KMS-11 (cell line): Measurements from ENCODE around the gene FSIP2.

Source experiments
- H2AFZ ChIP-seq: fragments of 200-600 bp; sonication (generic); 2 replicates; pipeline ENCODE4 v1.6.1; 2016; ENCODE audit warnings: antibody characterized with exemption, mixed run types, low read depth
- H3K27ac ChIP-seq: fragments of 200-600 bp; sonication (generic); 2 replicates; pipeline ENCODE4 v1.6.1; 2016; ENCODE audit warnings: mild to moderate bottlenecking, mixed run types
- H3K27me3 ChIP-seq: fragments of 200-600 bp; sonication (generic); 2 replicates; pipeline ENCODE4 v1.6.1; 2017; ENCODE audit warnings: mild to moderate bottlenecking, low read depth, mixed run types, moderate library complexity; ENCODE audit not compliant: insufficient read depth
- H3K36me3 ChIP-seq: fragments of 200-600 bp; sonication (generic); 2 replicates; pipeline ENCODE4 v1.6.1; 2017; ENCODE audit warnings: mild to moderate bottlenecking, mixed run types; ENCODE audit not compliant: insufficient read depth
- H3K4me1 ChIP-seq: fragments of 200-600 bp; sonication (generic); 2 replicates; pipeline ENCODE4 v1.6.1; 2016; ENCODE audit warnings: mild to moderate bottlenecking, low read depth, mixed run types; ENCODE audit not compliant: poor library complexity, severe bottlenecking
- H3K4me2 ChIP-seq: fragments of 200-600 bp; sonication (generic); 2 replicates; pipeline ENCODE4 v1.7.0; 2016; ENCODE audit warnings: mild to moderate bottlenecking, mixed run types
- H3K4me3 ChIP-seq: fragments of 200-600 bp; sonication (generic); IDR thresholded peaks from 2 replicates; pipeline ENCODE4 v1.6.1; 2017; ENCODE audit warnings: low read depth, low read length, mixed read lengths; ENCODE audit not compliant: insufficient read depth
- H3K79me2 ChIP-seq: fragments of 200-600 bp; sonication (generic); 2 replicates; pipeline ENCODE4 v1.6.1; 2016; ENCODE audit warnings: low read depth, mixed run types; ENCODE audit not compliant: insufficient read depth
- H3K9ac ChIP-seq: fragments of 200-600 bp; sonication (generic); 2 replicates; pipeline ENCODE4 v1.6.1; 2016; ENCODE audit warnings: mild to moderate bottlenecking, mixed run types
- H4K20me1 ChIP-seq: fragments of 200-600 bp; sonication (generic); 2 replicates; pipeline ENCODE4 v1.6.1; 2016; ENCODE audit warnings: mild to moderate bottlenecking, mixed run types; ENCODE audit not compliant: insufficient read depth
- TF ChIP-seq, protein P1 (sequence below): fragments of 200-600 bp; sonication (generic); conservative IDR thresholded peaks from 2 replicates; pipeline ENCODE4 v1.6.1; 2017; ENCODE audit warnings: low read depth, mild to moderate bottlenecking, antibody characterized with exemption, low read length, moderate library complexity, mixed read lengths

Gene FSIP2, protein sequence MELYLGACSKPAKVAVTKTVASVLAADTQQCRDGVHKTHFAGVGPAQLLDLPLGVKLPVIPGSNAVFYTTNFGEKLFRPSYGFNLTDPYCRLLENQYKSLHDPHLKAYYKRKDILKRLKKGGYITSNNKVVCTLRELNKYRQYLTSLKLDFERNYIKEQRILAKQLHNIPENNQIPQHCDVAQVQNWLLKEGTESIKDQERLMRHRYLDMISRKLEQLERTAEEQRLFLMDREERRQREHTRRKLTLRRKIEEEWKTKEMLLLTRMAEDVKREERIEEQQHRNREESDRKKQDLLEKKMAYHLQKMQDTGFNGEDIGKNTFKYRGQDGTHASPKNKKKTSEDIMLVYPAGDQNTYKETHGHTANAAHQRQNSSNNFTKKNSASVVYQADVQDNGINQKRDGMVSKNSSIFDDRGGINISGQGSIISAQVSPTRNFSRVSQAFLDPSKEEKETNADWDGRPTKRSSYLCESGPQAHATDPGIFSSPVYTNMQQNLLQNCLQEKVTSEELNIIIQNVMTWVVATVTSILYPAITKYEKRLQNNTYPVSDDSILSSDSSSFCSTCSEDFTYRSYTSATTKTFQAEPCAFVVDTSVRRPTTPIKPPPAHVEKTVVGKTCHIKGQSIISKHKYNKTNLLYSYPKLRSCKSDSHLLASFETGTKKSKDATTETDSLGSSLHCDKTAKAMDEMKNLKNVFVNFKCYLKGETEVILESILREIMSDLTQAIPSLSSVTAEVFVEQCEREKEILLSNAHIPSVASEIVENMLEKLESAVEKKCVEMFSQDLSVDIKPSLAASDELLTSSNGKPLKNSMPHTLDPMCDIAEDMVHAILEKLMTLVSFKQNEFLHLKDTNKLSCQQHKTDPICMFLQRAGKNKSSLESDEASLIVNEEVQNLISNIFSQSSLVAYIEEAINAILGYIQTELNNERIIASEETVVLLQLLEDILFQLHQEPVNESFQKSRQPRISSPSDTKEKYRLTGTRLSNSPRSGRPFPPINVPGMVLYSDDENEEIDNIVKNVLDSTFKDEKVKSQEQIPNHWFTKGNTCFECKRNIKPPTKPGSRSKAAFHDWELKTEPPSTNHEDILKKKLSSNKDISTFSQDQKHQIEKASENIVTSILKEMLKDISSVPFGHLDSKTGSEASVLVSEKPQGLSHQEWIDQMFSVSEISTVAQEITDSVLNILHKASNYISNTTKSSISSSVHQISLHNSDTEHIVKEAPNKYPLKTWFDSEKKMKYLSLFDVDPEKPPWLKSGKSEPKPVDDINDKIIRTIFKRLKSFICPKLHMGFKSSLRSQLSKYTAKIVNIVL (N-terminal part only)

DNA sequence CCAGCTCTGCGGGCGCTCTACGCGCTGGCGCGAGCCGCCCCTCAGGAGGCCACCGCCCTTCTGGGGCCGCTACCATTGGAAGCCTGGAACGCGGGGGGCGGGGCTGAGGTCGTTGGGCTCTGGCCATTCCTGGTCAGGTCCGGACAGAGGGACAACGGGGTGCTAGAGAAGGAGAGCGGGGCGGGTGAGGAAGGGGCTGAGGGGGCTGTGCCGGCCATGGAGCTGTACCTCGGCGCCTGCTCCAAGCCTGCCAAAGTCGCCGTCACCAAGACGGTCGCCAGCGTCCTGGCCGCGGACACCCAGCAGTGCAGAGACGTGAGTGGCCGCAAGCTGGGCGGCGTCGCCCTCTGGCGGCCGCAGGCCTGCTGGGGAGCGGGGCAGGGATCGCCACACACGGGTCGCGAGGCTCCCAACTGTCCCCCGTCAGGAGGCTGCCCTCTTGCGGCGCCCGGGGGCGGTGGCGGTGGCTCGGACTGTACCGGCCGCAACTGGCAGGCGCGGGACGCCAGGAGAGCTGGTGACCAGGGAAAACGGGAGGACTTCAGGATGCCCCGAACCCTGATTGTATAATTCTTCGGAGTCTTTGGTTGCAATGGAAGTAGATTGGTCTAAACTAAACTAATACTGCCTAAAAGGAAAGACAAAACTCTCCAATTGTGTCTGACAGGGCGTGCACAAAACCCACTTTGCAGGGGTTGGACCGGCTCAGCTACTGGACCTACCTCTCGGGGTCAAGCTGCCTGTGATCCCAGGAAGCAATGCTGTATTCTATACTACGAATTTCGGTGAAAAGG, at the start of gene FSIP2:
Gene FSIP2 (plus strand): TSS at position 126 of the 794 bp plus-strand sequence. CDS start 91 bp downstream, at position 217.
- Histone ChIP-seq H4K20me1 (no peaks in the 10 kb centered on the region), H3K4me3 (no peak within 1 kb of the TSS), H3K36me3 (no peaks in the 10 kb centered on the region), H2AFZ (no peak within 1 kb of the TSS), H3K27ac (no peak within 1 kb of the TSS), H3K27me3 (no peaks in the 10 kb centered on the region), H3K4me1 (no peaks in the 10 kb centered on the region), H3K4me2 (no peak within 1 kb of the TSS), H3K9ac (no peak within 1 kb of the TSS), H3K79me2 (no peaks in the 10 kb centered on the region)
- TF ChIP-seq, protein P1, sequence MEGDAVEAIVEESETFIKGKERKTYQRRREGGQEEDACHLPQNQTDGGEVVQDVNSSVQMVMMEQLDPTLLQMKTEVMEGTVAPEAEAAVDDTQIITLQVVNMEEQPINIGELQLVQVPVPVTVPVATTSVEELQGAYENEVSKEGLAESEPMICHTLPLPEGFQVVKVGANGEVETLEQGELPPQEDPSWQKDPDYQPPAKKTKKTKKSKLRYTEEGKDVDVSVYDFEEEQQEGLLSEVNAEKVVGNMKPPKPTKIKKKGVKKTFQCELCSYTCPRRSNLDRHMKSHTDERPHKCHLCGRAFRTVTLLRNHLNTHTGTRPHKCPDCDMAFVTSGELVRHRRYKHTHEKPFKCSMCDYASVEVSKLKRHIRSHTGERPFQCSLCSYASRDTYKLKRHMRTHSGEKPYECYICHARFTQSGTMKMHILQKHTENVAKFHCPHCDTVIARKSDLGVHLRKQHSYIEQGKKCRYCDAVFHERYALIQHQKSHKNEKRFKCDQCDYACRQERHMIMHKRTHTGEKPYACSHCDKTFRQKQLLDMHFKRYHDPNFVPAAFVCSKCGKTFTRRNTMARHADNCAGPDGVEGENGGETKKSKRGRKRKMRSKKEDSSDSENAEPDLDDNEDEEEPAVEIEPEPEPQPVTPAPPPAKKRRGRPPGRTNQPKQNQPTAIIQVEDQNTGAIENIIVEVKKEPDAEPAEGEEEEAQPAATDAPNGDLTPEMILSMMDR = no peak

DNA sequence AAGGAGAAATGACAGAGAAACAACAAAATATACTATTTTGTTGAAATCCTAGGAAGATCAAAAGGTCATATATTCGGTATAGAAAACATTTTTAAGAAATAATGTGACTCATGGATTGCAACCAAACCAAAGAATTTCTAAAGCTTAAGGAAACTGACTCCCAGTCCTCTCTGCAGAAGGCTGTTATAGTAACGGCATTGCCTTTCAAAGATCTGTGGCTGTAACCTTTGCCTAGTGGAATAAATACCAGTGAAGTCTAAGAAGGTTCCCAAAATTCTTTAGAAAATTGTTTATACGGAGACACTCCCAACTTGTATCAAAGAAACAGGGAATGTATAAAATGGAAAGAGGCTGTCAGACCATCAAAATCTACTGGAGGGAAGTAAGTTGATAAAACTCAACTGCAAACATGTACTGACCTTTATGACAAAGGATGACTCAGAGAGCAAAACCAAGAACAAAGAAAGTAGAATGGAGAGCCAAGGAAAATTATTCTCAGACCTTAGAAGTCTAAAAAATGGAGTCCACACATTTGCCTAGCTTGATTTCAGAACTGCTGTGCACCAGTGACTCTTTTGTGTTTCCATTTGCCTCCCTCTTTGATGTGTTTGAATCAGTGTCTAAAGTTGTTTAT, 48.6 kb upstream of the FSIP2 start:
- TF ChIP-seq, protein P1 = no peak
- Histone ChIP-seq H4K20me1 (no peaks in the 10 kb centered on the region), H3K27me3 (no peaks in the 10 kb centered on the region), H3K4me3 (no peak overlapping the region), H3K4me1 (no peaks in the 10 kb centered on the region), H3K79me2 (no peaks in the 10 kb centered on the region), H3K36me3 (no peaks in the 10 kb centered on the region), H3K27ac (no peak overlapping the region), H3K9ac (no peak overlapping the region), H2AFZ (no peak overlapping the region), H3K4me2 (no peak overlapping the region)

DNA sequence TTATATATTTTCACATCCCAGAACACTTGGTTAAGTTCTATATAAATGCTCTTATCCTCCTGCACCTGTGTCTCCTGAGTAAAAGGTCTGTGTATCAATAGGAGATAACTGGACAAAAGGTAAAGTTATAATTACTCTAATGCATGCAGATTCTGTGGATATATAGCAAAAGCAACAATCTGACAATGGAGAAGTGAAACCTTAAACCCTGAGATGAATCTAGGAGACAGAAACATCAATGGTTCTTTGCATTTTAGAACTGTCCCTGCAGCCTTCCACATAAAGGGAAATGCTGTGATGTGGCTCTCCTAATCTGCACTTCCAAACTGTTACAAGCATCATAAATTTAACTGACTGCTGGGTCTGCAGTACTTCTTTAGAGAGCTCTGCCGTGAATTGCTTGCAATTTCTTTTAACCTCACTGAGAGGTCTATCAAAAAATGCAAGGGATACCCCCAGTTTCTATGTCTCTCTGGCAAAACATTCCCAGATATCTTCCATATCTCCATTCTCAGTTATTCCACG, 42.8 kb upstream of the FSIP2 start:
- Histone ChIP-seq H3K4me3 (no peak overlapping the region), H3K4me2 (no peak overlapping the region), H3K36me3 (no peaks in the 10 kb centered on the region), H3K79me2 (no peaks in the 10 kb centered on the region), H3K9ac (no peak overlapping the region), H3K27ac (no peak overlapping the region), H2AFZ (no peak overlapping the region), H3K27me3 (no peaks in the 10 kb centered on the region), H3K4me1 (peaks cover 4% of the 10 kb centered on the region), H4K20me1 (no peaks in the 10 kb centered on the region)
- TF ChIP-seq, protein P1 = no peak
